ENCODE data around the gene RAB40B.

- TF ChIP-seq CTCF (IDR thresholded peaks at IDR 0.05) (no peak), POLR2AphosphoS5 (IDR thresholded peaks at IDR 0.05) (no peak)
Observed at GRCh38 chr17:82705756-82706155, 7.3 kb upstream of the RAB40B start.

Data from prostate gland (tissue), 2 donors.